Ecto neural progenitor cell (in vitro differentiated cells): ENCODE results near the gene MYT1.
A peak's percentile ranks its signal among the peaks of the same experiment; 100 is the strongest.
"Not testable (repeated sequence)": the region's sequence is repeated elsewhere in the genome, so short reads cannot be mapped to it uniquely, and the experiment has no call there.

Source experiments
- DNase-seq: peaks from one replicate; pipeline ENCODE4 v3.0.0-alpha.2; 2018; ENCODE audit warnings: low spot score

The MYT1 gene

GRCh38 chr20:64276817-64277216, 112.6 kb downstream of the MYT1 start:
- DNase-seq = no peak

GRCh38 chr20:64277571-64278316, 113.5 kb downstream of the MYT1 start:
- no peak for DNase-seq

GRCh38 chr20:64278317-64278681, 114.0 kb downstream of the MYT1 start:
- no peak for DNase-seq

GRCh38 chr20:64279826-64280459, 115.7 kb downstream of the MYT1 start:
- no peak for DNase-seq

- DNase-seq = no peak
Measured at GRCh38 chr20:64280460-64280843, 116.2 kb downstream of the MYT1 start.

GRCh38 chr20:64283646-64284045, 119.4 kb downstream of the MYT1 start:
- DNase-seq = no peak

GRCh38 chr20:64285579-64286446, 121.6 kb downstream of the MYT1 start:
- DNase-seq = peak; percentile 68

- DNase-seq = not testable (repeated sequence)
Measured at GRCh38 chr20:64286447-64287263, 122.4 kb downstream of the MYT1 start.

GRCh38 chr20:64287264-64287590, 123.0 kb downstream of the MYT1 start:
- not testable (repeated sequence) for DNase-seq
